Measurements from ENCODE around the gene TNFRSF21.

TNFRSF21 gene

DNA sequence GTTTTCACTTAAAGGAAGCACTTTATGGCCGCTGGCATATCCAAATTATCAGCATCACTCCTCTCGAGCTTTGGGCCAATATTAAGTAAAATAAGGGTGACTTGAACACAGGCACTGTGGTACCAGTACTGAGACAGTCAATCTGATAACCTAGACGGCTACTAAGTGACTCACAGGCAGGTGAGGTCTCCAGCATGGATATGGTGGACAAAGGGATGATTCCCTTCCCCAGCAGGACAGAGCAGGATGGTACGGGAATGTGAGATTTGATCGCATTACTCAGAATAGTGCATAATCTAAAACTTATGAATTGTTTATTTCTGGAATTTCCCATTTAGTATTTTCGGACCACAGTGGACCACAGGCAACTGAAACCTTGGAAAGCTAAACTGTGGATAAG, 55.7 kb downstream of the TNFRSF21 start:
- Histone ChIP-seq H3K27ac (ENCODE audit: low read length) (no peak overlapping the region), H3K9me3 (replicated peaks; ENCODE audit: insufficient read depth, low read length) (no peaks in the 10 kb centered on the region), H3K36me3 (replicated peaks; ENCODE audit: insufficient read depth, low read length) (no peaks in the 10 kb centered on the region), H3K4me1 (ENCODE audit: low read length) (no peaks in the 10 kb centered on the region), H3F3A (ENCODE audit: insufficient read depth, low read length) (no peaks in the 10 kb centered on the region), H3K4me3 (ENCODE audit: low read length) (no peak overlapping the region), H2AFZ (ENCODE audit: low read length) (no peak overlapping the region), H4K20me1 (ENCODE audit: insufficient read depth, low read length) (no peaks in the 10 kb centered on the region), H3K9ac (ENCODE audit: low read length) (no peak overlapping the region), H3K27me3 (replicated peaks; ENCODE audit: insufficient read depth, low read length) (no peaks in the 10 kb centered on the region), H3K79me2 (ENCODE audit: low read length) (no peaks in the 10 kb centered on the region), H3K9me2 (replicated peaks; ENCODE audit: insufficient read depth, low read length) (no peaks in the 10 kb centered on the region), H3K4me2 (ENCODE audit: low read depth, low read length) (no peak overlapping the region)
- TF ChIP-seq, protein P1, sequence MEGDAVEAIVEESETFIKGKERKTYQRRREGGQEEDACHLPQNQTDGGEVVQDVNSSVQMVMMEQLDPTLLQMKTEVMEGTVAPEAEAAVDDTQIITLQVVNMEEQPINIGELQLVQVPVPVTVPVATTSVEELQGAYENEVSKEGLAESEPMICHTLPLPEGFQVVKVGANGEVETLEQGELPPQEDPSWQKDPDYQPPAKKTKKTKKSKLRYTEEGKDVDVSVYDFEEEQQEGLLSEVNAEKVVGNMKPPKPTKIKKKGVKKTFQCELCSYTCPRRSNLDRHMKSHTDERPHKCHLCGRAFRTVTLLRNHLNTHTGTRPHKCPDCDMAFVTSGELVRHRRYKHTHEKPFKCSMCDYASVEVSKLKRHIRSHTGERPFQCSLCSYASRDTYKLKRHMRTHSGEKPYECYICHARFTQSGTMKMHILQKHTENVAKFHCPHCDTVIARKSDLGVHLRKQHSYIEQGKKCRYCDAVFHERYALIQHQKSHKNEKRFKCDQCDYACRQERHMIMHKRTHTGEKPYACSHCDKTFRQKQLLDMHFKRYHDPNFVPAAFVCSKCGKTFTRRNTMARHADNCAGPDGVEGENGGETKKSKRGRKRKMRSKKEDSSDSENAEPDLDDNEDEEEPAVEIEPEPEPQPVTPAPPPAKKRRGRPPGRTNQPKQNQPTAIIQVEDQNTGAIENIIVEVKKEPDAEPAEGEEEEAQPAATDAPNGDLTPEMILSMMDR (IDR thresholded peaks at IDR 0.05; ENCODE audit: low read length), result no peak
- TF ChIP-seq EZH2phosphoT487 (IDR thresholded peaks at IDR 0.05; ENCODE audit: low read length) (no peak), EZH2 (optimal IDR thresholded peaks at IDR 0.05; ENCODE audit: low read depth, low read length) (no peak)
- no peak for DNase-seq

DNA sequence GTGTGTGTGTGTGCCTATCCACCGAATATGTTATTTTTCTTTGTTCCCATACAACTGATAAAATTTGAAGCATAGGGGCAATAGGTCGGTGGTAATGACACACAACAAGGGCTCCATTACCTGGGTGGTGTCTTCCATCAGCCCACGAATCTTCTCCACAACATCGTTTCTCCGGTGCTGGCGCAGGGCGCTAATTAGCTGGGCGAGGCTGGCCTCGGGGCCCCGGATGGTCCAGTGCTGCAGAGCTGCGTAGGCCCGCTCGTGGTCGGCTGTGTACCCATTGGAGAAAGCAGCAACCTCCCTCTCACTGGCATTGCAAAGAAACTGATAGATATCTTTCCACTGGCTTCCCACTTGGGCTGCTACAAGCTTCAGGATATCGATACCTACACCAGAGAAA, 56.6 kb downstream of the TNFRSF21 start:
- Histone ChIP-seq H3K27ac (ENCODE audit: low read length) (no peak overlapping the region), H3K9ac (ENCODE audit: low read length) (no peak overlapping the region), H3K9me2 (replicated peaks; ENCODE audit: insufficient read depth, low read length) (no peaks in the 10 kb centered on the region), H3K9me3 (replicated peaks; ENCODE audit: insufficient read depth, low read length) (no peaks in the 10 kb centered on the region), H3K36me3 (replicated peaks; ENCODE audit: insufficient read depth, low read length) (no peaks in the 10 kb centered on the region), H4K20me1 (ENCODE audit: insufficient read depth, low read length) (no peaks in the 10 kb centered on the region), H2AFZ (ENCODE audit: low read length) (no peak overlapping the region), H3F3A (ENCODE audit: insufficient read depth, low read length) (no peaks in the 10 kb centered on the region), H3K4me2 (ENCODE audit: low read depth, low read length) (no peak overlapping the region), H3K79me2 (ENCODE audit: low read length) (no peaks in the 10 kb centered on the region), H3K4me3 (ENCODE audit: low read length) (no peak overlapping the region), H3K4me1 (ENCODE audit: low read length) (peaks cover 7% of the 10 kb centered on the region), H3K27me3 (replicated peaks; ENCODE audit: insufficient read depth, low read length) (no peaks in the 10 kb centered on the region)
- no peak for DNase-seq
- TF ChIP-seq EZH2phosphoT487 (IDR thresholded peaks at IDR 0.05; ENCODE audit: low read length), result no peak
- TF ChIP-seq, protein P1 (IDR thresholded peaks at IDR 0.05; ENCODE audit: low read length), result no peak
- no peak for TF ChIP-seq EZH2 (optimal IDR thresholded peaks at IDR 0.05; ENCODE audit: low read depth, low read length)

DNA sequence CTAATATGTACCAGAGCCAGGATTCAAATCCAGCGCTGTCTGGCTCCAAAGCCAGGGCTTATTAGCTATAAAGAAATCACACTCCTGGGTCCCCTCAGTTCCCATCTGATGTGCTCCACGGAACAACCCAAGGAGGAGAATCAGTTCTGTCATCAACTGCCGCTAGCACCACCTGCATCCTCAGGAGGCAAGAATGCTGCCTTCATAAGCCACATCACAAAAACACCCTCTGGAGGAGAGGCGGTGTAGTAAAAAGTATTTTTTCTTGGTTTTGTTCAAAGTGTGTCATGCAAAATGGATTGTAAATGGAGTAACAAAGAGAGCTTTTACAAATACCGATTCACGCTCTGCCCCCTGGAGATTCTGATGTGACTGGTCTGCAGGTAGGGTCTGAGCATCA, 57.1 kb downstream of the TNFRSF21 start:
- Histone ChIP-seq H3K27me3 (replicated peaks; ENCODE audit: insufficient read depth, low read length) (no peaks in the 10 kb centered on the region), H3K9me2 (replicated peaks; ENCODE audit: insufficient read depth, low read length) (no peaks in the 10 kb centered on the region), H3K9me3 (replicated peaks; ENCODE audit: insufficient read depth, low read length) (no peaks in the 10 kb centered on the region), H3K4me2 (ENCODE audit: low read depth, low read length) (no peak overlapping the region), H3K4me3 (ENCODE audit: low read length) (no peak overlapping the region), H3K4me1 (ENCODE audit: low read length) (peaks cover 12% of the 10 kb centered on the region), H3K27ac (ENCODE audit: low read length) (no peak overlapping the region), H3F3A (ENCODE audit: insufficient read depth, low read length) (peaks cover 3% of the 10 kb centered on the region), H2AFZ (ENCODE audit: low read length) (no peak overlapping the region), H3K79me2 (ENCODE audit: low read length) (no peaks in the 10 kb centered on the region), H3K36me3 (replicated peaks; ENCODE audit: insufficient read depth, low read length) (no peaks in the 10 kb centered on the region), H4K20me1 (ENCODE audit: insufficient read depth, low read length) (no peaks in the 10 kb centered on the region), H3K9ac (ENCODE audit: low read length) (no peak overlapping the region)
- DNase-seq, result no peak
- TF ChIP-seq EZH2phosphoT487 (IDR thresholded peaks at IDR 0.05; ENCODE audit: low read length) (no peak), EZH2 (optimal IDR thresholded peaks at IDR 0.05; ENCODE audit: low read depth, low read length) (no peak)
- TF ChIP-seq, protein P1 (IDR thresholded peaks at IDR 0.05; ENCODE audit: low read length), result no peak
